GM12878 (cell line): ENCODE data around the gene TFPI2.

Experiments used
- ASH2L ChIP-seq: fragments of 300-600, 200-600 bp; sonication (generic); IDR thresholded peaks from 2 replicates; pipeline ENCODE4 v1.6.1; 2017; ENCODE audit warnings: low read depth, mild to moderate bottlenecking, borderline replicate concordance
- JUND ChIP-seq: IDR thresholded peaks from 2 replicates; pipeline ENCODE4 v1.6.1; 2012; ENCODE audit warnings: low read depth, mild to moderate bottlenecking, low read length, improper control_type of control experiment, moderate library complexity
- MYC ChIP-seq: IDR thresholded peaks from 2 replicates; pipeline ENCODE4 v1.6.1; 2011; ENCODE audit warnings: mild to moderate bottlenecking, low read length, moderate library complexity, inconsistent platforms; ENCODE audit not compliant: insufficient read depth, insufficient replicate concordance, insufficient read length, severe bottlenecking
- POLR2A ChIP-seq: IDR thresholded peaks from 2 replicates; pipeline ENCODE4 v1.6.1; 2011; ENCODE audit warnings: low read depth, mild to moderate bottlenecking, low read length
- POLR2AphosphoS2 ChIP-seq: IDR thresholded peaks from 2 replicates; pipeline ENCODE4 v1.6.1; 2011; ENCODE audit warnings: low read depth, mild to moderate bottlenecking, low read length, improper control_type of control experiment, moderate library complexity
- SREBF1 ChIP-seq: IDR thresholded peaks from 2 replicates; pipeline ENCODE4 v1.6.1; 2012; ENCODE audit warnings: mild to moderate bottlenecking, low read length
- TARDBP ChIP-seq: IDR thresholded peaks from 2 replicates; pipeline ENCODE4 v1.6.1; 2016; ENCODE audit warnings: borderline replicate concordance
- TF ChIP-seq, protein P1 (sequence below), 3 experiments: IDR thresholded peaks in 2 of 3; conservative IDR thresholded peaks in 1 of 3; 2 replicates each; pipeline ENCODE4 v1.5.1; 2011; ENCODE audit warnings: low read depth in 3 of 3, low read length in 3 of 3, mild to moderate bottlenecking in 3 of 3, control low read depth in 2 of 3, moderate library complexity in 2 of 3, inconsistent platforms in 1 of 3, mixed read lengths in 1 of 3; ENCODE audit not compliant: control insufficient read depth in 2 of 3, insufficient read depth in 1 of 3; ENCODE audit errors: extremely low read depth in 1 of 3

DNA sequence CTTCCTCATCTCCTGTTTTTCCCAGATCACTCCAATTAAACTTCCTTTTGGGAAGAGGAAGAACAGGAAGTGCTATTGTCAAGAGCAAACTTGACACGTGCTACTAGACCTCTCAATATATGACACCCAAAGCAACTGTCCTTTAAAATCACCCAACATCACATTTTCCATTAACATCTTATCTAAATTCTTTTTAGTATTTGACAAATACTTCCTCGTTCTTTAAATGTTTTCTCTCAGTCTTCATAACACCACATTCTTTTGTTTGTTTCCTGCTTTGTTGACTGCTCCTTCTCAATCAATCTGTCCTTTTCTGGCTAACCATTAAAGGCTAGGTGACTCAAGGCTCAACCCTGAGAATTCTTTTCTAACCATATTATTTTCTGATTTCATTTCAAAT is 7.1 kb upstream of the TFPI2 start:
- TF ChIP-seq POLR2AphosphoS2 = no peak
- TF ChIP-seq, protein P1, sequence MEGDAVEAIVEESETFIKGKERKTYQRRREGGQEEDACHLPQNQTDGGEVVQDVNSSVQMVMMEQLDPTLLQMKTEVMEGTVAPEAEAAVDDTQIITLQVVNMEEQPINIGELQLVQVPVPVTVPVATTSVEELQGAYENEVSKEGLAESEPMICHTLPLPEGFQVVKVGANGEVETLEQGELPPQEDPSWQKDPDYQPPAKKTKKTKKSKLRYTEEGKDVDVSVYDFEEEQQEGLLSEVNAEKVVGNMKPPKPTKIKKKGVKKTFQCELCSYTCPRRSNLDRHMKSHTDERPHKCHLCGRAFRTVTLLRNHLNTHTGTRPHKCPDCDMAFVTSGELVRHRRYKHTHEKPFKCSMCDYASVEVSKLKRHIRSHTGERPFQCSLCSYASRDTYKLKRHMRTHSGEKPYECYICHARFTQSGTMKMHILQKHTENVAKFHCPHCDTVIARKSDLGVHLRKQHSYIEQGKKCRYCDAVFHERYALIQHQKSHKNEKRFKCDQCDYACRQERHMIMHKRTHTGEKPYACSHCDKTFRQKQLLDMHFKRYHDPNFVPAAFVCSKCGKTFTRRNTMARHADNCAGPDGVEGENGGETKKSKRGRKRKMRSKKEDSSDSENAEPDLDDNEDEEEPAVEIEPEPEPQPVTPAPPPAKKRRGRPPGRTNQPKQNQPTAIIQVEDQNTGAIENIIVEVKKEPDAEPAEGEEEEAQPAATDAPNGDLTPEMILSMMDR (IDR thresholded peaks at IDR 0.05 in 2 of 3, conservative IDR thresholded peaks at IDR 0.05 in 1 of 3; ENCODE audit: control insufficient read depth in 2 of 3, extremely low read depth in 1 of 3, insufficient read depth in 1 of 3, low read depth in 3 of 3, low read length in 3 of 3) = no peak
- no peak for TF ChIP-seq POLR2A
- TF ChIP-seq SREBF1 = no peak
- TF ChIP-seq TARDBP = no peak
- TF ChIP-seq JUND = no peak
- TF ChIP-seq MYC = no peak
- no peak for TF ChIP-seq ASH2L
